ENCODE measurements around the gene BAZ1A. TPM values are rescaled to one million over a fixed set of nuclear protein-coding genes. Genes with fewer than 3 reads are reported as not detected.
A peak's percentile ranks its signal among the peaks of the same experiment; 100 is the strongest.

The BAZ1A gene
- total RNA-seq, 1 donor from 2014 or later, result 38.5 TPM

DNA sequence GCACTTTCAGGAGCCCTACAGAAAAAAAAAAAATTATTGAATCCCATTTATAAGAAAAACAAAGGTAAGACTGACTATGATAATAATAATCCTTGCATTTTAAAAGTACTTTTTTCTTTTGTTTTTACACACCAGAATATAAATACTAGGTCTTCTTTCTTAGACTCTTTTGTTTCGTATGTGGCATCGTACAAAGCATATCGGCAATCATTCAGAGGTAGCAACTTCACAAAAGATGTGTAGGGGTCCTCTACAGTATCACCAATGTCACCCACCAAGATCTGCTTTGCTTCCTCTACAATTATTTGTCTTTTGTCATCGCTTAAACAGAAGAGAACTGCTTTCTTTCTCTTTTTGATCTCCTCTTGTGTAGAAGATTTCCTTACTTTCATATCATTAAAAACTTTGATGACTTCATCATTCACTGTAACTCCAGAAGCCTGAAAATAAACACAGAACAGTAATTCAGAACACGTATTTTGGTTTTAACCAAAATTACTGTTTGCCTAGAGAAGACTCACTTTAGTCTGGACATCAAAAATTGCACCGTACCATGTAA is 162.0 kb downstream of the BAZ1A start:
- Histone ChIP-seq H3K9me3 (no peaks in the 10 kb centered on the region), H3K27me3 (no peaks in the 10 kb centered on the region), H3K27ac (peak overlapping the region; percentile 96), H3K4me3 (peak overlapping the region; percentile 81), H3K4me1 (peaks cover 25% of the 10 kb centered on the region), H3K36me3 (peaks cover 0 to 5% of the 10 kb centered on the region in 2 donors)
- no peak for TF ChIP-seq POLR2A (IDR thresholded peaks at IDR 0.05)
- no peak for DNase-seq (ENCODE audit: extremely low spot score in 2 of 2)
- intact Hi-C loops (cut with DNase I), result no loop called here

DNA sequence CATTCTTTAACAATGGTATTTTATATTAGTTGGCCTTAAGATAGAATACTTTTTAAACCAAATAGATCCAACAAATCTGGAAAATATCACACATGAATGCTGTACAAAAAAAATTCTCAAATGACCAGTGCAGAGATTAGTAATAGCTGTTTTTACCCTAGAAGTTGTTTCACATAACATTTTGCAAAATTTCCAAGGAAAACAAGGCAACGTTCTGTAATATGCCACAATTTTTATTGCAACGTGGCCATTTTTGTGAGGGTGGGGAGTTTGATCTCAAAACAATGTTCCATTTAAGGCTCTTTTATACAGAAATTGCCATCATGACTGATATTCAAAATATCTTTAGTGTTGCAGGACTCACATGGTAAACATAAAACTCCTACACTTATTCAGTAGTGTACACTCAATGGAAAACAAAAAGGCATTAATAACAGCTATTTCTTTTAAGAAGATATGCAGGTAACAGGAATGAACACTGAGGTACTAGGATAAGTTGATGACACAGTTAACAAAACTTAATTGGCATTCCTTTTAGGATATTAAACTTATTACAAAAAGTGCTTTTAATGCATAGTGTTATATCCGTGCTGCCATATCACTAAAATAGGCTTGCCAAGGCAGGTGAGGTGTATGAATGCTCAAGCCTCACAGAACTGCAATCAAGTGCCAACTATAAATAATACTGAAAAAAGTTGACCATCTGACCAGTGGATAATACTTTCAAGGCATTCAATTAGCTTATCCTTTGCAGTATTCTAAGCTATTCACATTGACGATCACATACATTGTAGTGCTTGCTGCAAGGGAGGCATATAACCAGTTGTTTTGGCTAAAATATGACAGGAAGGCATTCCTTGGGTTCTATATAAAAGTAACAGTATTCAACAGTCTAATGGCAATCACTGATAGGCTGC is 163.1 kb downstream of the BAZ1A start:
- no peak for DNase-seq (ENCODE audit: extremely low spot score in 2 of 2)
- TF ChIP-seq, protein P1, sequence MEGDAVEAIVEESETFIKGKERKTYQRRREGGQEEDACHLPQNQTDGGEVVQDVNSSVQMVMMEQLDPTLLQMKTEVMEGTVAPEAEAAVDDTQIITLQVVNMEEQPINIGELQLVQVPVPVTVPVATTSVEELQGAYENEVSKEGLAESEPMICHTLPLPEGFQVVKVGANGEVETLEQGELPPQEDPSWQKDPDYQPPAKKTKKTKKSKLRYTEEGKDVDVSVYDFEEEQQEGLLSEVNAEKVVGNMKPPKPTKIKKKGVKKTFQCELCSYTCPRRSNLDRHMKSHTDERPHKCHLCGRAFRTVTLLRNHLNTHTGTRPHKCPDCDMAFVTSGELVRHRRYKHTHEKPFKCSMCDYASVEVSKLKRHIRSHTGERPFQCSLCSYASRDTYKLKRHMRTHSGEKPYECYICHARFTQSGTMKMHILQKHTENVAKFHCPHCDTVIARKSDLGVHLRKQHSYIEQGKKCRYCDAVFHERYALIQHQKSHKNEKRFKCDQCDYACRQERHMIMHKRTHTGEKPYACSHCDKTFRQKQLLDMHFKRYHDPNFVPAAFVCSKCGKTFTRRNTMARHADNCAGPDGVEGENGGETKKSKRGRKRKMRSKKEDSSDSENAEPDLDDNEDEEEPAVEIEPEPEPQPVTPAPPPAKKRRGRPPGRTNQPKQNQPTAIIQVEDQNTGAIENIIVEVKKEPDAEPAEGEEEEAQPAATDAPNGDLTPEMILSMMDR (IDR thresholded peaks at IDR 0.05), result no peak
- TF ChIP-seq POLR2A (IDR thresholded peaks at IDR 0.05) (no peak), POLR2AphosphoS5 (IDR thresholded peaks at IDR 0.05; ENCODE audit: insufficient read depth in 1 of 2, low read depth in 1 of 2) (no peak)
- H3K4me3 ChIP-seq, result no peak overlapping the region
- no peaks in the 10 kb centered on the region for H3K27me3 ChIP-seq
- peaks cover 0 to 5% of the 10 kb centered on the region in 2 donors for H3K36me3 ChIP-seq
- intact Hi-C loops (cut with DNase I), result no loop called here
- H3K27ac ChIP-seq, result peak overlapping the region; percentile 63
- peaks cover 25% of the 10 kb centered on the region for H3K4me1 ChIP-seq
- H3K9me3 ChIP-seq, result no peaks in the 10 kb centered on the region

DNA sequence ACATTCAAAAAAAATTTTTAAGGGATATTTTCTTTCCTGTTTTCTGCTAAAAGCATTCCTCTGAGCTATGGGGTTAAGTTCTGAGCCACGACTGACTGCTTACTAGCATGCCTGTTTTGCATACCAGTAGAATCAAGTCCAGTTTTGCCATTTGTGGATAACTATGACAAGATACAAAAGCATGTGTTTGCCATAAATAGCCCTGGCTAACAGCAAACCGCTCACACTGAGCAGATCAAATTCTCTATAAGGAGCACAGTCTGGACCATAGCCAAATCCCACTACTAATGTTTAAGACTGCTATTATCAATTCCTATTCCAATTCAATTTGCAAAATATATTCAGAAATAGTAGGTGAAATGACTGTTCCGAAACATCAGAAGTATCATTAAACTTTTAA is 164.0 kb downstream of the BAZ1A start:
- H3K4me1 ChIP-seq, result peaks cover 25% of the 10 kb centered on the region
- H3K27ac ChIP-seq, result peak overlapping the region; percentile 63
- intact Hi-C loops (cut with DNase I), result no loop called here

DNA sequence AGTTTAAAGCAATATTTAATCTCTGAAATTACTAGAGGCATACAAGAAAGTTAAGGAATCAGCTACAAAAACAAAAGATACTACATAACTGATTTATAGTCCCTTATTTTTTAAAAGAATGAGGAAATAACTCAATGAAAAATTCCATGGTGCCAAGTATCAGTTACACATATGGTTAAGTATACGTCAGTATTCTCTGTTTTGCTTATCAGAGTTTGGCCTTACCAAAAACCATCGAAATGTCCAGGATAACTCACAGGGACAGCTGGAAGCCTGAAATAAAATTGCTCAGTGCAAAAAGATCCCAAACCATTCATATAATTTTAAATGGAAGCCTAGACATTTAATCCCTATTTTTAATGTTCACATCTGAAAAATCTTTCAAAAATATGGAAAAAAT is 164.4 kb downstream of the BAZ1A start:
- no peak overlapping the region for H3K4me3 ChIP-seq
- H3K9me3 ChIP-seq, result no peaks in the 10 kb centered on the region
- peak overlapping the region; percentile 63 for H3K27ac ChIP-seq
- TF ChIP-seq POLR2AphosphoS5 (IDR thresholded peaks at IDR 0.05; ENCODE audit: insufficient read depth in 1 of 2, low read depth in 1 of 2), result no peak
- TF ChIP-seq POLR2A (IDR thresholded peaks at IDR 0.05), result no peak
- TF ChIP-seq, protein P1 (IDR thresholded peaks at IDR 0.05), result no peak
- intact Hi-C loops (cut with DNase I), result no loop called here
- no peaks in the 10 kb centered on the region for H3K27me3 ChIP-seq
- H3K36me3 ChIP-seq, result peaks cover 0 to 5% of the 10 kb centered on the region in 2 donors
- peaks cover 24% of the 10 kb centered on the region for H3K4me1 ChIP-seq
- no peak for DNase-seq (ENCODE audit: extremely low spot score in 2 of 2)

More for the DNA sequence above, 164.0 kb downstream of the BAZ1A start:
- no peaks in the 10 kb centered on the region for H3K9me3 ChIP-seq
- H3K4me3 ChIP-seq, result no peak overlapping the region
- TF ChIP-seq POLR2AphosphoS5 (IDR thresholded peaks at IDR 0.05; ENCODE audit: insufficient read depth in 1 of 2, low read depth in 1 of 2) (peak in 1 of 2 donors; percentile 57), POLR2A (IDR thresholded peaks at IDR 0.05) (no peak)
- H3K36me3 ChIP-seq, result peaks cover 0 to 5% of the 10 kb centered on the region in 2 donors
- no peaks in the 10 kb centered on the region for H3K27me3 ChIP-seq
- DNase-seq (ENCODE audit: extremely low spot score in 2 of 2), result no peak

DNA sequence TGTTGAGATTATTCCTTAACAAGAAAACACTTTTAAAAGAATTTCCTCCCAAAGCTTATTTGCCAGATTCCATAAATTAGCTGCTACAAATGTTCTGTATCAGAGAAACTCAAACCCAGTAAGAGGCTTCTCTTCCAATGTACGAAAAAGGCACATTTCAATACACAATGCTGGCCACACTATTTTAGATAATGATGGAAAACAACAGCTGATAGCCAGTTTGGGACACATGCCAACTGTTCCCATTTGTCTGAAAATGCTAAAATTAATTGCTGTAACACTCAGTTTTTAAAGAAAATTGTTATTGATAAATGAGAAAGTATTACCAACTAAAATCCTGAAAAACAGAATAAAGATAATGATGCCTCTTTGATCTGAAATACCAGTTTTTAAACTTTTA is 165.2 kb downstream of the BAZ1A start:
- DNase-seq (ENCODE audit: extremely low spot score in 2 of 2), result no peak
- Histone ChIP-seq H3K27ac (peak overlapping the region; percentile 63), H3K4me1 (peaks cover 17% of the 10 kb centered on the region), H3K4me3 (no peak overlapping the region), H3K9me3 (no peaks in the 10 kb centered on the region), H3K27me3 (no peaks in the 10 kb centered on the region), H3K36me3 (peaks cover 0 to 5% of the 10 kb centered on the region in 2 donors)
- TF ChIP-seq, protein P1 (IDR thresholded peaks at IDR 0.05), result no peak
- TF ChIP-seq POLR2A (IDR thresholded peaks at IDR 0.05) (no peak), POLR2AphosphoS5 (IDR thresholded peaks at IDR 0.05; ENCODE audit: insufficient read depth in 1 of 2, low read depth in 1 of 2) (no peak)
- intact Hi-C loops (cut with DNase I), result no loop called here

Measured in vagina (tissue), 2 donors.